Activated CD4-positive, alpha-beta memory T cell treated with anti-CD3 and anti-CD28 coated beads for 36 hours (primary cell): ENCODE results near the gene IGFBP5. TPM values are rescaled to one million over a fixed set of nuclear protein-coding genes. Genes with fewer than 3 reads are reported as not detected.

Source experiments
- CTCF ChIA-PET: fragments of 350-600 bp; sonication (Branson Sonifier 250); formaldehyde crosslinking; loops from one replicate; lab custom pipeline; 2021; ENCODE audit warnings: antibody characterized with exemption, inconsistent platforms; lab: Charles Lee
- POLR2A ChIA-PET: fragments of 350-600 bp; sonication (Branson Sonifier 250); formaldehyde crosslinking; loops from one replicate; lab custom pipeline; 2021; ENCODE audit warnings: antibody characterized with exemption; lab: Charles Lee
- DNase-seq: peaks from one replicate; pipeline ENCODE4 v3.0.0-alpha.2; 2020
- H3K27ac Mint-ChIP-seq: one replicate; pipeline ENCODE4 v1.8.0; 2021; ENCODE audit warnings: mixed read lengths
- H3K27me3 Mint-ChIP-seq: one replicate; pipeline ENCODE4 v1.8.0; 2021; ENCODE audit warnings: mixed read lengths
- H3K36me3 Mint-ChIP-seq: one replicate; pipeline ENCODE4 v1.8.0; 2021; ENCODE audit warnings: mixed read lengths
- H3K4me1 Mint-ChIP-seq: one replicate; pipeline ENCODE4 v1.8.0; 2021; ENCODE audit warnings: low read depth, mixed read lengths
- H3K4me3 Mint-ChIP-seq: one replicate; pipeline ENCODE4 v1.8.0; 2021; ENCODE audit warnings: mild to moderate bottlenecking, mixed read lengths
- H3K9me3 Mint-ChIP-seq: one replicate; pipeline ENCODE4 v1.8.0; 2021; ENCODE audit warnings: mixed read lengths
- intact Hi-C: fragments of 100-400 bp; cut with micrococcal nuclease; formaldehyde crosslinking; loops from one replicate; pipeline ENCODE4 v1.15.1; 2023
- total RNA-seq, 2 experiments: library from RNA; stranded (reverse); gene quantifications; one replicate each; pipeline ENCODE4 v1.2.3, GENCODE V29; 2021

IGFBP5 gene
- total RNA-seq, 2 experiments from 2014 or later: not detected

DNA sequence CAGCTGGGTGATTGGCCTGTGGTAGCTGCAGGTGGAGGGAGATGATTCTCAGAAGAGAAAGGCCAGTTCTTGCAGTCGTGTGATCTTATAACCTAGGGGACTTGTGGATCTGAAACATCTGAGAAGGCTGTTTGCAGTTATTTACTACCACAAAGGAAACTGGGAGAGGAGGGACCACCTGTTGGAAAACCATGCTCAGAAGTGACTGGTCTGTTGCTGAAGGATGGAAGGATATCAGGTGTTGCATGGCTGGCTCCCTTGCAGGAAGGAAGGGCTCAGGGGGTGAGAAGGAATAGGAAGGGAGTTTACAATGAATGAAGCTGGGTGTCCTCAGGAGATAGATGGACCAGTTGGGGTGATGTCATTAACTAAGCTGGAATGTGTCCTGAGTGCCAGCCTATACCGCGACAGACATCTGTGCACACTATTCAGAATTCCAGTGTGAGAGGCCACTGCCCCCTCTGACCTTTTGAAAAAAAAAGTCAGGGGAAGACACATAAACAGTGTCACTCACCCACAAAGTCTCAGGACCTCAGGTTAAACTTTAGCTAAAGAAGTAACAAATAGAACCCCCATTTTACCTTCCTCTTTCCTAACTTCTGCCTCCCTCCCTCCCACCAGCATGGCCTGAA lies 44.6 kb downstream of the IGFBP5 start:
- CTCF ChIA-PET: interaction anchor here (0.7 to 1.2 kb wide), 4 partner anchors 13 to 302 kb away, joined by 3 to 4 read pairs (median 3); no protein-coding TSS in a partner anchor
- POLR2A ChIA-PET: no interaction called here
- Mint-ChIP-seq H3K4me3 (no peak overlapping the region), H3K9me3 (no peaks in the 10 kb centered on the region), H3K27me3 (peaks cover 5% of the 10 kb centered on the region), H3K27ac (no peak overlapping the region), H3K4me1 (no peaks in the 10 kb centered on the region), H3K36me3 (no peaks in the 10 kb centered on the region)
- DNase-seq: no peak
- intact Hi-C loops: no loop called here

DNA sequence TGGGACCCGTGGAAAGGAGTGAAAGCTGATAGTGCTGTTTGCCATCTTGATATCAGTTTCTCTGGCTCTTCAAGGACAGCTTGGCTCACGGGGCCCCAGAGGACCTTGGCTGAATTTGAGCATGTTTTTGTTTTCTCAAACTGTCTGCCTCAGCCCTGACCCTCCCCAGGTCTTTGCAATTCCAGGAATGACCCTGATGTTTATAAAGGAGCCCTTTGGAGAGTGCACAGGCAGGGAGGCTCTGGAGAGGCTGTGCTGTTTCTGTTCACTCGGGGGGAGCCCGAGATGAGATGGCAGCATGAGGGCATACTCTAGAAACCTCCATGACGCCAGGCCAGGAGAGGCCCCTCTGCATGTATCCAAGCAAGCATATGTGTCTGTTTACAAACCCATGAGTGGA lies 45.8 kb downstream of the IGFBP5 start:
- intact Hi-C loops: no loop called here
- Mint-ChIP-seq H3K27me3 (peaks cover 5% of the 10 kb centered on the region), H3K36me3 (no peaks in the 10 kb centered on the region), H3K9me3 (no peaks in the 10 kb centered on the region), H3K4me1 (no peaks in the 10 kb centered on the region), H3K27ac (no peak overlapping the region), H3K4me3 (no peak overlapping the region)
- DNase-seq: no peak
- ChIA-PET POLR2A (no interaction called here), CTCF (no interaction called here)

DNA sequence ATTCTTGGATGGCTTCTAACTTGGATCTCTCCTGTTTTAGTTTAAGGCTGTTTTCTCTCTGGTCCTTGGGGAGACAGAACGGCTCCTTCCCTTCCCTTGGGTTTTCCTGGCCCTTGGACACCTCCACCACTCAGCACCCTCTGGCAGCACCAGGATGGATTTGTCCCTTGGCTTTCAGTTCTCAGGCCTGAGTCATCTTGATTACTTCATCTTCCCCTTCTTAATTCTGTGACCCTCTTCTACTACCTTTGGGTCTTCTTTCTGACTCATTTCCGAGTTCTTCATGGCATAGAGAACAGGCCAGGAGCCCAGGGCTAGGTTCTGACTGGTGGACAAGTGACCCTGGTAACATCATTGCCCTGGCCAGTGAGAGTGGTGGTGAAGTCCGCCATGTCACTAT lies 47.2 kb downstream of the IGFBP5 start:
- no peaks in the 10 kb centered on the region for H3K4me1 Mint-ChIP-seq
- DNase-seq: no peak
- no peaks in the 10 kb centered on the region for H3K36me3 Mint-ChIP-seq
- H3K27me3 Mint-ChIP-seq: peaks cover 8% of the 10 kb centered on the region
- ChIA-PET CTCF (no interaction called here), POLR2A (no interaction called here)
- intact Hi-C loops: no loop called here
- no peak overlapping the region for H3K4me3 Mint-ChIP-seq
- H3K27ac Mint-ChIP-seq: no peak overlapping the region
- no peaks in the 10 kb centered on the region for H3K9me3 Mint-ChIP-seq

DNA sequence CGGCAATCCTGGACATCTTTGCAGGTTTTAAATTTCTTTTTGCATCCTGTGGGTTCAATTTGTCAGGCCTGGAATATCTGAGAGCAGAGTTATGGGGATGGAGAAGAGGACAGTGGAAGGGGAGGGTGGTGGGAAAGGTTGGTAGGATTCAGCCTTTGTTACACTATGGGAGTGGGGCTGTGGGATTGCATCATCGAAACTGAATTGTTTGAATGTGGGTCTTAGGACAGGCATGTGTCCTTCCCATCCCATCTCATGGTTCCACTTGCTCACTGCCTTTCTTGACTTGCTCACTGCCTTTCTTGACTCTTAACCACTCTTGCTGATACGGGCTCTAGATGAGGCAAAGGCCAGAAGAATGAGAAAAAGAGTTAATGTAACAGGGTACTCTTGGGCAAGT lies 49.2 kb downstream of the IGFBP5 start:
- H3K27me3 Mint-ChIP-seq: peaks cover 5% of the 10 kb centered on the region
- ChIA-PET POLR2A (no interaction called here), CTCF (no interaction called here)
- no peak overlapping the region for H3K27ac Mint-ChIP-seq
- H3K4me3 Mint-ChIP-seq: no peak overlapping the region
- no peaks in the 10 kb centered on the region for H3K4me1 Mint-ChIP-seq
- H3K9me3 Mint-ChIP-seq: no peaks in the 10 kb centered on the region
- intact Hi-C loops: no loop called here
- no peak for DNase-seq
- H3K36me3 Mint-ChIP-seq: no peaks in the 10 kb centered on the region

DNA sequence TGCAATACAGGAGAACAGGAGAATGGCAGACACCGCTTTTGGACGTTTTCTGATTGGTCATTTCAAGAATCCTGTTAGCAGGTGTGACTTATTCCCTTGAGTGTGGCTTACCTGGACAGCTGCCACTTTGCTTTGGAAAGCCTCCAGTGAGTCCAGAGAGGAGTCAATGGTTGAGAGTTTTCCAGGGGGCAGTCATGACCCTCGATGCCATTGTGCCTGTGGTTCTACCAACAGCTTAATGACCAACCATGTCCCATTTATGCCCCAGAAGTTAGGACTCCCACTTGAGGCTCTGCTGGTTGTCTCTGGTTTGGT lies 49.8 kb downstream of the IGFBP5 start:
- Mint-ChIP-seq H3K27me3 (peaks cover 5% of the 10 kb centered on the region), H3K4me1 (no peaks in the 10 kb centered on the region)
- DNase-seq: no peak

DNA sequence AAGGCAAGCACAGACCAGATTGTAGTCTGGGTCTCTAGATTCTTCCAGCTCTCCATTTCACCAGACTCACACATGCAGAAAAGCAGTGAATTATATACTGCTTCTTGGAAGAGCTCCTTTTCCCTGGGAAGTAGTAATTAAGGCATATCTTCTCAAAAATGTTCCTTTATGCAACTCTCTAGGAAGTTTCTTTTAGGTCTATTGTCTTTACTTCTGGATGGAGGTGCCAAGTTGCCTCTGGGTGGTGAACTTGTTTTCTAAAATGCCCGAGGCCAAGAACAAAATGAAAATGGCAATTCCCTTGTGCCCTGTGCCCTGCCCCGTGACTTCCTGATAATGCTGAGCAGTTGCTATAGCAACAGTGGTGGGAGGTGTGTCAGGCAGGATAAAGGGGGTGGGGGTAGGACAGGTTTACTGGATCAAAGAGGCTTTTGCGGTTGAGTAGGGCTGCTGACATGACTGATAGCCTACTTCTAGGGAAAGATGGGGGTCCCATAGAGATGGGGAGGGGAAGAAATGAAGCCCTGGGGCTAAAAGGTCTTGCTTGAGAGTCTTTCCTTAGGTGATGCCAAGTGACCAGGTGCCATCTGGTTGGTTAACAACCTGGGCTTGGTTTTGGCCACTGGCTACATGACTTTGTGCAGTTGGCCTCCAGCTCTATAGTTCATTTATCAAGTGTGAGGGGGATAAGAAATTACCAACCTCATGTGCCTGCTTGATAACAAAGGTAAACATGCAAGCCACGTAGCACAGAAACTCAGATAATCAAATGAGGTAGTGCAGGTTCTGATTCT lies 50.3 kb downstream of the IGFBP5 start:
- no peak for DNase-seq
- POLR2A ChIA-PET: no interaction called here

More for the DNA sequence above, 49.8 kb downstream of the IGFBP5 start:
- Mint-ChIP-seq H3K9me3 (no peaks in the 10 kb centered on the region), H3K4me3 (no peak overlapping the region), H3K27ac (no peak overlapping the region), H3K36me3 (no peaks in the 10 kb centered on the region)
- intact Hi-C loops: no loop called here
- CTCF ChIA-PET: no interaction called here
- POLR2A ChIA-PET: no interaction called here

DNA sequence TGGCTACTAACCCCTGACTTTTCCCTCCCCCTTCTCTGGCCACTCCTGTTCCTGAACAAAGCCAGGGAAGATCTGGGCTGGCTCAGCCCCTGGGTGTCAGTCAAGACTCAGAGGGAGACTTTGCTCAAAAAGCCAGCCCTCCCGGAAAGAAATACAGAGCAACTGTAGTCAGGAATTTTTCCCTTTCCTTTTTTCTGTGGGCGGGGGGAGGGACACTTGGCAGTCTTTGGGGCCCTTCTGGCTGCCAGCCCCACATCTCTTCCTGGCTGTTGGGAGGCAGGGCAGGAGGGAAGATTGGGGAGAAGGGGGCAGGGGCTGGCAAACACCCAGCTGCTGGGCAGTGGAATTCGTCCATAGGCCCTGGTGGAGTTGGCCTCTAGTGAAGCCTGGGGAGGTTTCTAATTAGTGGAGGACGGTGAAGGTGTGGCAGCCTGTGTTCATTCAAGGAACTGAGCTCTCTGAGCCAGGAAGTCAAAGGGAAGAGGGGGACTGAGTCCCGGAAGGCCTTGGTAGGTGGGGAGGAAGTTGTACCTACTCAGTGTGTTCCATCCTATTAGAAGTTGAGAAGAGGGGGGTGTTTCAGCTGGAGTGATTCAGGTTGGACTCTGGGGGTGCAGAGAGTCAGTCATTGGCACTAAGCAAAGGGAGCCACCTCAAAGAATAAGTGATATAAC lies 51.2 kb downstream of the IGFBP5 start:
- no peak for DNase-seq
- intact Hi-C loops: no loop called here
- no peaks in the 10 kb centered on the region for H3K9me3 Mint-ChIP-seq
- ChIA-PET CTCF (interaction anchor here (1.2 kb wide), 1 partner anchor 125 kb away, joined by 4 read pairs; no protein-coding TSS in a partner anchor), POLR2A (no interaction called here)
- no peaks in the 10 kb centered on the region for H3K4me1 Mint-ChIP-seq
- no peak overlapping the region for H3K4me3 Mint-ChIP-seq
- H3K36me3 Mint-ChIP-seq: no peaks in the 10 kb centered on the region
- peaks cover 8% of the 10 kb centered on the region for H3K27me3 Mint-ChIP-seq
- H3K27ac Mint-ChIP-seq: no peak overlapping the region

More for the DNA sequence above, 50.3 kb downstream of the IGFBP5 start:
- CTCF ChIA-PET: interaction anchor here (1.2 kb wide), 1 partner anchor 125 kb away, joined by 4 read pairs; no protein-coding TSS in a partner anchor
- Mint-ChIP-seq H3K4me3 (no peak overlapping the region), H3K4me1 (no peaks in the 10 kb centered on the region), H3K36me3 (no peaks in the 10 kb centered on the region), H3K27ac (no peak overlapping the region), H3K27me3 (peaks cover 5% of the 10 kb centered on the region), H3K9me3 (no peaks in the 10 kb centered on the region)
- intact Hi-C loops: no loop called here

DNA sequence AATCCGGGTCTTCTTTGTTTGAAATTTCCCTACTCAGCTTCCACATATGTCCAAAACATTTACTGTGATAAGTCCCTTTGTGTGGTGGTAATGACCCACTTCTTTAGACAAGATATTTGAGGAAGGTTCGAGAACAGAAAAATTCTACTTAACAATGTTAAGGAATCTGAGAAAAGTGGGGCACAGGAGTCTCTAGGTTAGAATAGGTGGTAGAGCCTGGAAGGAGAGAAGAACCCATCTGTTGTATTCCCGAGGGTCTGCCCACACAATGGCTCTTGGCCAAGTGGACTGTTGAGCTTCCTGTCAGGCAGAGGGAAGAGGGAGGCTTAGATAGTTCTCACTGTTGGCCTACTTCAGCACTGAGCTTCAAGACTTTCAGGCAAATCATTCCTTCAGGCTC lies 57.9 kb downstream of the IGFBP5 start:
- ChIA-PET CTCF (no interaction called here), POLR2A (no interaction called here)
- Mint-ChIP-seq H3K9me3 (no peaks in the 10 kb centered on the region), H3K27me3 (peaks cover 47% of the 10 kb centered on the region), H3K4me3 (no peak overlapping the region), H3K4me1 (peaks cover 18% of the 10 kb centered on the region), H3K36me3 (no peaks in the 10 kb centered on the region), H3K27ac (no peak overlapping the region)
- DNase-seq: no peak
- intact Hi-C loops: no loop called here

DNA sequence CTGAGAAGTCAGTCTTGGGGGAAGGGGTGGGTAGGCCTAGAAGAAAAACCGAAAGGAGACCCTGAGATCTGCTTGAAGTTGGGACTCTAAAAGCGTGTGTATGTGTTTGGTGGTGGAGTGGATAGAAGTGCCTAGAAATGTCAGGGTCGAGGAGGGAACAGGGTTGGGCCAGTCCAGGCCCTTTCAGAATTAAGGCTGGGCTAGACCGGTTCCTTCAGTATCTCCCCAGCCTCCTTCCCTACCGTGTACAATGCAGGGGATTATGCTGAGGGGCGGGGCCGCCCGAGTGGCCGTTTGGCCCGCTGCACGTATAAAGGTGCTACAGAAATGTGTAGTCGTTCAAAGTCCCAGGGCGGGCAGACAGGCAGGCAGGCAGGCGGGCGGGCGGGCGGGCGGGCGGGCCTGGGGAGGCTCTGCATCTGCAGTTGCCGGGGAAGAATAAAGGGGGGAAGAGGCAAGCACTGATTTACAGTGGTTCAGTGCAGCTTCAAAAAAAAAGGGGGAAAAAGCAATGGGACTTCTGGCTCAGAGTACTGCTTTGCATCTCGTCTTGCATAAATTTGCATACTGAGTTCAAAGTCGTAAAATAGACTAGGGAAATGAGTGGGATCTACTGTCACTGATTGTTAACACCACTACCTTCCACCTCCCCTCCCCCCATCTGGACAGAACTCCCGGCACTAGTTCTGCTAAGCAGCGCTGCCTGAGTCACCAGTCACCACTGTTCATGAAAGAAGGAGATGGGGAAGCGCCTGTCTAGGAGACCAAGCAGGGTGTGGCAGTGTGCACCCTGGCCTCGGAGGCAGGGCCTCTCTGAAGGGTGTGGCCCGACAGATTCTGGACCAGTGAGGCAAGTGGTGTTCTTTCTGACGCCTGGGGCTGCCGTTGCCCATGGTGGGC lies 58.5 kb downstream of the IGFBP5 start:
- ChIA-PET CTCF (no interaction called here), POLR2A (no interaction called here)
- no peaks in the 10 kb centered on the region for H3K9me3 Mint-ChIP-seq
- peaks cover 18% of the 10 kb centered on the region for H3K4me1 Mint-ChIP-seq
- intact Hi-C loops: no loop called here
- DNase-seq: no peak
- no peak overlapping the region for H3K4me3 Mint-ChIP-seq
- H3K27ac Mint-ChIP-seq: no peak overlapping the region
- no peaks in the 10 kb centered on the region for H3K36me3 Mint-ChIP-seq
- H3K27me3 Mint-ChIP-seq: peaks cover 52% of the 10 kb centered on the region

DNA sequence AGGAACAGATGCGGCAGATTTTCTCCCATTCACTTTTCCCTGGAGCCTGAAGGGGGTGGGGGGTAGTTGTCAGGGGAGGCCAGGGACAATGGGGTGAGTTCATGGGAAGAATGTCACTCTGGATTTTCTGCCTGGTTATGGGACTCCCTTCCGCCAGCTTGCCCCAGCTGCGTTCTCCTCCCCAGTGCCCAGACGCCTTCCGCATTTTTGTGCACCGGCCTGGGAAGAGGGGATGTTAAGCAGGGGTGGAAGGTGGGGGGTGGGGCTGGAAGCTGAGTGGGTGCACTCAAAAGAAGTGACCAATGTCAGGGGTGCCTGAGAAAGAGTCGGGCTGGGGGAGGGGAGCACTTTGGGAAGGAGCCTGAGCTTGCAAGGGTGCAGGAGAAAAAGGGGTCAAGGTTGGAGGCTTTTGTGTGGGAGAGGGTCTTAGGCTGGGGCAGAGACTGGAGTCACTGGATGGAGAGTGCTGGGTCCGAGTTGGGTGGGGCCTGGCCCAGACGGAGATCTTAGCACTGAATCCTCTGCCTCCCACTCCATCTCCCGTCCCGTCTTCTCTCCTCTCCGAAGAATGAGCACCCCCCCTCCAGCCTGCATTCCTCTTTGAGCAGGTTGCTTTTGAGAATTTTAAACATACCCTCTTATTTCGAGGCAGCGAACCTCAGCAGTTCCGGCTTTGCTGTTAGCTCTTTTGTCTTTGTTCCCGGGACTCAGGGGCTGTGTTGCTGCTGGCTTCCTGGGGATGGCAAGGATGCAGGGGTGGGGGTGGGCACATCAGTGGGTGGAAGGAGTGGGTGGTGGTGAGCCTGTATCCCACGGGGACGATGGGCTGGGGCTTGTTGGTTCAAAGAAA lies 59.4 kb downstream of the IGFBP5 start:
- H3K9me3 Mint-ChIP-seq: no peaks in the 10 kb centered on the region
- H3K27ac Mint-ChIP-seq: no peak overlapping the region
- no peak for DNase-seq
- H3K27me3 Mint-ChIP-seq: peaks cover 59% of the 10 kb centered on the region
- H3K4me1 Mint-ChIP-seq: peaks cover 18% of the 10 kb centered on the region
- H3K4me3 Mint-ChIP-seq: no peak overlapping the region
- CTCF ChIA-PET: no interaction called here
- no peaks in the 10 kb centered on the region for H3K36me3 Mint-ChIP-seq
- POLR2A ChIA-PET: no interaction called here
- intact Hi-C loops: no loop called here

DNA sequence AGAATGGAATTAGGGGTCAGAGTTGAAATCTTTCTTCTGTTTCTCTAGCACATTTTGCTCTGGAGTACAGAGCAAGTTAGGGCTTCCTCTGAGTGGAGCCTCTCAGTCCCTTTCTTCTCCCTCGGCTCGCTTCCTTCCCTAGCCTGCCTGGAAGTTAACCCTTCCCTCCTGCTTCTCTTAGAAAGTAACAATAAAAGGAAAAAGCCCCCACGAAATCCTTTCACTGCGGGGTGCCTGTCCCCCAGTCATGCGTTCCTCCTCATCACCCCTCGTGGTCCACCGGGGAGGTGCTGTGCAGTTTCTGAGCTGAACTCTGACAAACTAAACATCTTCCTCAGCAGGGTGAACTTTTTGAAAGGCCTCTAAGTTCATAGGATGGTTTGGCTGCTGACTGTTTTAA lies 60.2 kb downstream of the IGFBP5 start:
- Mint-ChIP-seq H3K4me1 (peaks cover 18% of the 10 kb centered on the region), H3K27me3 (peaks cover 62% of the 10 kb centered on the region), H3K27ac (no peak overlapping the region), H3K9me3 (no peaks in the 10 kb centered on the region), H3K36me3 (no peaks in the 10 kb centered on the region), H3K4me3 (no peak overlapping the region)
- DNase-seq: no peak
- intact Hi-C loops: no loop called here
- ChIA-PET POLR2A (interaction anchor here (0.6 kb wide), 1 partner anchor 132 kb away, joined by 3 read pairs; no protein-coding TSS in a partner anchor), CTCF (no interaction called here)
